OCI-LY7 (cell line): ENCODE measurements around the gene CUX1. TPM values are rescaled to one million over a fixed set of nuclear protein-coding genes. Genes with fewer than 3 reads are reported as not detected.

Experiments used
- BruUV-seq: library from RNA; stranded (reverse); fragments of 400-500 nt; replicated peaks from 2 replicates; lab custom pipeline; 2021; lab: Mats Ljungman, UMichigan
- CTCF ChIA-PET: fragments of 300-600 bp; sonication (Branson Sonifier 250); formaldehyde crosslinking; loops from one replicate; lab custom pipeline; 2022; ENCODE audit warnings: antibody characterized with exemption; ENCODE audit not compliant: unreplicated experiment; lab: Charles Lee
- POLR2A ChIA-PET: fragments of 300-600 bp; sonication (Branson Sonifier 250); formaldehyde crosslinking; loops from one replicate; lab custom pipeline; 2022; ENCODE audit warnings: antibody characterized with exemption; lab: Charles Lee
- DNase-seq: peaks from one replicate; pipeline ENCODE4 v3.0.0-alpha.2; 2015; ENCODE audit warnings: low spot score
- H2AFZ ChIP-seq: fragments of 200-600 bp; sonication (generic), shearing (Covaris generic); 2 replicates; pipeline ENCODE4 v1.6.1; 2014; ENCODE audit warnings: mild to moderate bottlenecking, antibody characterized with exemption, low read length, moderate library complexity
- H3K27ac ChIP-seq: fragments of 200-600 bp; sonication (generic); 2 replicates; pipeline ENCODE4 v1.5.1; 2014; ENCODE audit warnings: mixed run types, low read depth, mild to moderate bottlenecking, moderate library complexity, low read length, inconsistent platforms; ENCODE audit not compliant: poor library complexity, severe bottlenecking
- H3K36me3 ChIP-seq: fragments of 200-600 bp; sonication (generic); 2 replicates; pipeline ENCODE4 v1.6.1; 2014; ENCODE audit warnings: mild to moderate bottlenecking, antibody characterized with exemption, low read length, moderate library complexity, mixed read lengths; ENCODE audit not compliant: insufficient read depth
- H3K4me1 ChIP-seq: fragments of 200-600 bp; sonication (generic); 2 replicates; pipeline ENCODE4 v1.5.1; 2014; ENCODE audit warnings: mild to moderate bottlenecking, low read length; ENCODE audit not compliant: insufficient read depth, poor library complexity, severe bottlenecking
- H3K4me2 ChIP-seq: fragments of 200-600 bp; sonication (generic); 2 replicates; pipeline ENCODE4 v1.6.1; 2014; ENCODE audit warnings: mild to moderate bottlenecking, low read length
- H3K4me3 ChIP-seq: fragments of 200-600 bp; sonication (generic); 2 replicates; pipeline ENCODE4 v1.5.1; 2014; ENCODE audit warnings: mild to moderate bottlenecking, low read depth, low read length; ENCODE audit not compliant: poor library complexity, severe bottlenecking
- H3K79me2 ChIP-seq: fragments of 200-600 bp; sonication (generic); 2 replicates; pipeline ENCODE4 v1.6.1; 2016; ENCODE audit warnings: low read depth, mild to moderate bottlenecking, low read length, moderate library complexity, mixed read lengths; ENCODE audit not compliant: insufficient read depth
- H3K9me2 ChIP-seq: fragments of 200-600 bp; sonication (generic); 2 replicates; pipeline ENCODE4 v1.6.1; 2016; ENCODE audit warnings: mild to moderate bottlenecking, low read length, mixed read lengths; ENCODE audit not compliant: insufficient read depth
- H3K9me3 ChIP-seq: fragments of 200-600 bp; sonication (generic); 2 replicates; pipeline ENCODE4 v1.6.1; 2014; ENCODE audit warnings: mild to moderate bottlenecking, mixed run types, low read length, mixed read lengths
- H4K20me1 ChIP-seq: fragments of 200-600 bp; sonication (generic); 2 replicates; pipeline ENCODE4 v1.6.1; 2014; ENCODE audit warnings: mild to moderate bottlenecking, antibody characterized with exemption, low read length, moderate library complexity, mixed read lengths; ENCODE audit not compliant: insufficient read depth
- EZH2phosphoT487 ChIP-seq: fragments of 200-600 bp; sonication (generic); IDR thresholded peaks from 2 replicates; pipeline ENCODE4 v1.6.1; 2018; ENCODE audit warnings: low read depth, borderline replicate concordance, mild to moderate bottlenecking, mixed run types, antibody characterized with exemption, low read length, moderate library complexity, mixed read lengths
- intact Hi-C: fragments of 100-400 bp; cut with micrococcal nuclease; formaldehyde crosslinking; loops from one replicate; pipeline ENCODE4 v1.10.0; 2022; ENCODE audit not compliant: unreplicated experiment
- total RNA-seq, 2 experiments: library from RNA; depleted of rRNA in 1 of 2; stranded (reverse); fragments of >200 nt in 1 of 2; shearing (Covaris generic) in 1 of 2; gene quantifications; 2 replicates each; pipeline ENCODE4 v1.2.3, GENCODE V29; 2014 to 2022
- TF ChIP-seq, protein P1 (sequence below): fragments of 200-600 bp; sonication (generic); conservative IDR thresholded peaks from 2 replicates; pipeline ENCODE4 v1.5.1; 2014; ENCODE audit warnings: mild to moderate bottlenecking, antibody characterized with exemption, low read length, moderate library complexity, mixed read lengths

The CUX1 gene
- total RNA-seq, 2 experiments from 2014 or later: 143 to 199 TPM

DNA sequence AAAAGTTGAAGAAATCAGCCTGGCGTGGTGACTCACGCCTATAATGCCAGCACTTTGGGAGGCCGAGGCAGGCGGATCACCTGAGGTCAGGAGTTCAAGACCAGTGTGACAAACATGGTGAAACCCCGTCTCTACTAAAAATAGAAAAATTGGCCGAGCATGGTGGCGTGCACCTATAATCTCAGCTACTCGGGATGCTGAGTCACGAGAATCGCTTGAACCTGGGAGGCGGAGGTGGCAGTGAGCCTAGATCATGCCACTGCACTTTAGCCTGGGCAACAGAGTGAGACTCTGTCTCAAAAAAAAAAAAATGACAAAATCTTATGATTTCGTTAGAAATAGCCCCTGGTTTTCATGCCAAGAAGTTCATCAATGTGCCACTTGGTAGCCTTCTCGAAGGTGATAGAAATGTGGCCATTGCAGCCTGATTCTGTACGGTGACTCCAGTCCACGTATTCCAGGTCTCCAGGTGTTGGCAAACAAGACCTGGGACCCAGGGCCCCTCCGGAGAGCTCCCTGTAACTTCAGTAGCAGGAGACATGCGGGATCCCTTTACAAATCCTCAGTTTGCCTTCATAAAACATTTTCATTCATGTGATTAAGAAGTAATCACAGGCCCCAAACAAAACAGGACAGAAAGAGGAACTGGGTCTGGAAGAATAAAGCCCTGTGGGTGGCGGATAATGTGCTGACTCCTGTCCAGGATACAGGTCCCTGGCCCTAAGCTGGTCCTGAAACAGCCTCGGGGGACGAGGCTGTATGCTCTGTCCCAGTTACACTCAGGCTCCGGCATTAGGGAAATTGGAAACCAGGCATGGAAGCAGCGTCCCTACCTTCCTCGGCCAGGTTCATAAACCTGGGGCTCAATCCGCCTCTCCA, 262.0 kb downstream of the CUX1 start:
- POLR2A ChIA-PET: no interaction called here
- DNase-seq: no peak
- intact Hi-C loops: no loop called here
- H3K79me2 ChIP-seq: no peaks in the 10 kb centered on the region; the same call in 1 of the 2 replicates
- no peaks in the 10 kb centered on the region for H4K20me1 ChIP-seq
- CTCF ChIA-PET: no interaction called here
- no peak overlapping the region for H3K4me3 ChIP-seq
- peaks cover 8% of the 10 kb centered on the region for H3K4me1 ChIP-seq
- peaks cover 96% of the 10 kb centered on the region for H3K36me3 ChIP-seq
- H3K27ac ChIP-seq: no peak overlapping the region
- no TSS peak for BruUV-seq
- TF ChIP-seq EZH2phosphoT487: no peak
- TF ChIP-seq, protein P1, sequence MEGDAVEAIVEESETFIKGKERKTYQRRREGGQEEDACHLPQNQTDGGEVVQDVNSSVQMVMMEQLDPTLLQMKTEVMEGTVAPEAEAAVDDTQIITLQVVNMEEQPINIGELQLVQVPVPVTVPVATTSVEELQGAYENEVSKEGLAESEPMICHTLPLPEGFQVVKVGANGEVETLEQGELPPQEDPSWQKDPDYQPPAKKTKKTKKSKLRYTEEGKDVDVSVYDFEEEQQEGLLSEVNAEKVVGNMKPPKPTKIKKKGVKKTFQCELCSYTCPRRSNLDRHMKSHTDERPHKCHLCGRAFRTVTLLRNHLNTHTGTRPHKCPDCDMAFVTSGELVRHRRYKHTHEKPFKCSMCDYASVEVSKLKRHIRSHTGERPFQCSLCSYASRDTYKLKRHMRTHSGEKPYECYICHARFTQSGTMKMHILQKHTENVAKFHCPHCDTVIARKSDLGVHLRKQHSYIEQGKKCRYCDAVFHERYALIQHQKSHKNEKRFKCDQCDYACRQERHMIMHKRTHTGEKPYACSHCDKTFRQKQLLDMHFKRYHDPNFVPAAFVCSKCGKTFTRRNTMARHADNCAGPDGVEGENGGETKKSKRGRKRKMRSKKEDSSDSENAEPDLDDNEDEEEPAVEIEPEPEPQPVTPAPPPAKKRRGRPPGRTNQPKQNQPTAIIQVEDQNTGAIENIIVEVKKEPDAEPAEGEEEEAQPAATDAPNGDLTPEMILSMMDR: no peak
- no peak overlapping the region for H2AFZ ChIP-seq
- no peak overlapping the region for H3K4me2 ChIP-seq
- no peaks in the 10 kb centered on the region for H3K9me2 ChIP-seq
- H3K9me3 ChIP-seq: no peaks in the 10 kb centered on the region; the same call in 1 of the 2 replicates

DNA sequence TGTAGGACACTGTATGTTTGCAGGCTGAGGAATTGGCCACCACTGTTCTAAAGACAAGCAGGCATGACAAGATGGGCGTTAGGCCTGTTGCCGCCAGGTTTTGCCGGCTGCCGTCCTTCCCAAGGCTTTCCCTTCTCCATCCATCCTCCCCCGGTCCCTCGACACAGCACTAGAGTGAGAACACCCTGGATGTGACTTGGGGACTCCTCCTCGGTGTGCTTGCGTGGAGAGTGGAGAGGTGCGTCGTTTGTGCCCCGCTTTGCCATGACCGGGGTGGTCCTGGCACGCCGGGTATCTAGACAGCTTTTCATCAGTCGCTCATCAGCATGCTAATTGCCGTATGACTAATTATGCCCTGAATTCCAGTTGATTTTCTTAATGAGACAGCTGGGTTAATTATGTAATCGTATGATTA, 262.6 kb downstream of the CUX1 start:
- peaks cover 8% of the 10 kb centered on the region for H3K4me1 ChIP-seq
- H3K4me2 ChIP-seq: no peak overlapping the region
- H3K9me3 ChIP-seq: peaks cover 4% of the 10 kb centered on the region
- CTCF ChIA-PET: no interaction called here
- no peak overlapping the region for H2AFZ ChIP-seq
- no peak for DNase-seq
- no TSS peak for BruUV-seq
- H3K36me3 ChIP-seq: peaks cover 96% of the 10 kb centered on the region
- peaks cover 4% of the 10 kb centered on the region for H3K79me2 ChIP-seq
- POLR2A ChIA-PET: no interaction called here
- H3K27ac ChIP-seq: no peak overlapping the region
- no peaks in the 10 kb centered on the region for H4K20me1 ChIP-seq
- intact Hi-C loops: no loop called here
- TF ChIP-seq EZH2phosphoT487: no peak
- TF ChIP-seq, protein P1: no peak
- H3K9me2 ChIP-seq: no peaks in the 10 kb centered on the region
- H3K4me3 ChIP-seq: no peak overlapping the region
